K562 (cell line): Measurements from ENCODE around the gene CSTF1. TPM values are rescaled to one million over a fixed set of nuclear protein-coding genes. Genes with fewer than 3 reads are reported as not detected.

Experiments used
- ATAC-seq: fragments of 200-7000 bp; cut with Tn5 transposase; 3 replicates; pipeline ENCODE4 v1.9.1; 2020; ENCODE audit warnings: moderate library complexity
- BruUV-seq: library from RNA; stranded (reverse); fragments of 400-500 nt; replicated peaks from 2 replicates; lab custom pipeline; 2021; lab: Mats Ljungman, UMichigan
- CTCF ChIA-PET: fragments of 300-600 bp; formaldehyde crosslinking; extraction: SDS; loops from one replicate; lab custom pipeline; 2021; ENCODE audit warnings: low intra/inter-chr PET ratio; lab: Yijun Ruan, JAX
- POLR2A ChIA-PET: fragments of 300-600, 350-650 bp; sonication (Branson Sonifier 250); formaldehyde crosslinking; extraction: SDS; loops from one replicate; lab custom pipeline; 2021; ENCODE audit warnings: antibody characterized with exemption, inconsistent platforms; lab: Yijun Ruan, JAX
- DNase-seq, 4 experiments: peaks; one replicate each; pipeline versions ENCODE4 v3.0.0 to v3.0.0-alpha.2; 2011 to 2018; ENCODE audit warnings: low spot score in 3 of 4, mixed read lengths in 3 of 4; ENCODE audit errors: extremely low read depth in 1 of 4
- FAIRE-seq: peaks from 2 replicates; lab custom pipeline; 2011; peaks lifted over from hg19 to GRCh38; lab: Jason Lieb, UNC
- H2AFZ ChIP-seq: 2 replicates; pipeline ENCODE4 v1.6.0; 2011; ENCODE audit warnings: low read depth, low read length, control low read depth, inconsistent platforms
- H3K27ac ChIP-seq: fragments of 200-600 bp; 3 replicates; pipeline ENCODE4 v1.8.0; 2011; ENCODE audit warnings: low read depth, mild to moderate bottlenecking, control low read depth, inconsistent platforms, low read length, moderate library complexity, mixed read lengths; ENCODE audit errors: extremely low read depth
- H3K27me3 ChIP-seq, 2 experiments: fragments of 300-600 bp in 1 of 2; 2 replicates in 1 of 2; 3 replicates in 1 of 2; pipeline versions ENCODE4 v1.6.0 to v1.8.0; 2011; ENCODE audit warnings: inconsistent platforms in 2 of 2, low read length in 2 of 2, mild to moderate bottlenecking in 1 of 2, mixed read lengths in 1 of 2, moderate library complexity in 1 of 2; ENCODE audit not compliant: control insufficient read depth in 2 of 2, insufficient read depth in 2 of 2
- H3K36me3 ChIP-seq: fragments of 300-600 bp; 3 replicates; pipeline ENCODE4 v1.8.0; 2011; ENCODE audit warnings: mild to moderate bottlenecking, low read length, inconsistent platforms; ENCODE audit not compliant: control insufficient read depth, insufficient read depth
- H3K4me1 ChIP-seq, 2 experiments: fragments of 200-600 bp in 1 of 2; replicated peaks in 1 of 2; 2 replicates in 1 of 2; 3 replicates in 1 of 2; pipeline versions ENCODE4 v1.5.1 to v1.8.0; 2011; ENCODE audit warnings: inconsistent platforms in 2 of 2, low read length in 2 of 2, mild to moderate bottlenecking in 1 of 2, mixed read lengths in 1 of 2, moderate library complexity in 1 of 2; ENCODE audit not compliant: control insufficient read depth in 2 of 2, insufficient read depth in 2 of 2
- H3K4me2 ChIP-seq: 2 replicates; pipeline ENCODE4 v1.6.1; 2011; ENCODE audit warnings: low read length, control low read depth, inconsistent platforms, mixed read lengths; ENCODE audit not compliant: insufficient read depth
- H3K4me3 ChIP-seq: fragments of 200-600 bp; sonication (generic), shearing (Covaris generic); 2 replicates; pipeline ENCODE4 v1.5.1; 2016; ENCODE audit warnings: control low read depth, inconsistent platforms
- H3K79me2 ChIP-seq: fragments of 200-600 bp; 3 replicates; pipeline ENCODE4 v1.8.0; 2011; ENCODE audit warnings: low read length, inconsistent platforms; ENCODE audit not compliant: control insufficient read depth, insufficient read depth
- H3K9ac ChIP-seq, 2 experiments: 2 replicates each; pipeline versions ENCODE4 v1.6.0 to v1.6.1; 2011; ENCODE audit warnings: low read depth in 2 of 2, low read length in 2 of 2, control low read depth in 1 of 2, inconsistent platforms in 1 of 2, mild to moderate bottlenecking in 1 of 2, mixed read lengths in 1 of 2; ENCODE audit not compliant: insufficient read depth in 1 of 2
- H3K9me1 ChIP-seq: one replicate; pipeline ENCODE4 v1.6.0; 2011; ENCODE audit warnings: inconsistent platforms, mild to moderate bottlenecking, low read length, moderate library complexity; ENCODE audit not compliant: control insufficient read depth, insufficient read depth
- H3K9me3 ChIP-seq: replicated peaks from 2 replicates; pipeline ENCODE4 v1.5.1; 2011; ENCODE audit warnings: low read depth, low read length, inconsistent platforms; ENCODE audit not compliant: control insufficient read depth, insufficient read depth
- H4K20me1 ChIP-seq: replicated peaks from 2 replicates; pipeline ENCODE4 v1.6.1; 2011; ENCODE audit warnings: low read length, inconsistent platforms, mixed read lengths; ENCODE audit not compliant: control insufficient read depth, insufficient read depth
- CBX3 ChIP-seq, 2 experiments: IDR thresholded peaks; 1 replicate in 1 of 2; 2 replicates in 1 of 2; pipeline ENCODE4 v1.6.1; 2012; ENCODE audit warnings: inconsistent platforms in 2 of 2, low read length in 2 of 2, borderline replicate concordance in 1 of 2, control low read depth in 1 of 2
- CBX5 ChIP-seq: IDR thresholded peaks from 2 replicates; pipeline ENCODE4 v1.6.1; 2014; ENCODE audit warnings: low read depth, borderline replicate concordance
- CEBPB ChIP-seq: fragments of 450-650 bp; IDR thresholded peaks from 2 replicates; pipeline ENCODE4 v1.6.1; 2016; ENCODE audit warnings: missing genetic modification characterization, missing compliant biosample characterization
- ETV6 ChIP-seq, 3 experiments: fragments of 150-350 bp in 1 of 3; sonication (generic) in 1 of 3; formaldehyde crosslinking in 1 of 3; IDR thresholded peaks; 2 replicates each; pipeline versions ENCODE4 v1.6.1 to v1.8.0; 2014 to 2022; ENCODE audit warnings: borderline replicate concordance in 2 of 3, low read depth in 2 of 3, antibody characterized with exemption in 1 of 3, low read length in 1 of 3, mild to moderate bottlenecking in 1 of 3, missing genetic modification reagents in 1 of 3
- MAFK ChIP-seq: IDR thresholded peaks from 2 replicates; pipeline ENCODE4 v1.6.1; 2011; ENCODE audit warnings: low read length, improper control_type of control experiment
- POLR2H ChIP-seq: IDR thresholded peaks from 2 replicates; pipeline ENCODE4 v1.6.1; 2016; ENCODE audit warnings: missing genetic modification characterization, low read depth, mild to moderate bottlenecking, control low read depth, missing compliant biosample characterization, moderate library complexity
- SAP30 ChIP-seq: fragments of 200-600 bp; sonication (generic); IDR thresholded peaks from 2 replicates; pipeline ENCODE4 v1.6.1; 2012; ENCODE audit warnings: borderline replicate concordance, low read depth, mild to moderate bottlenecking, moderate library complexity, low read length, control low read depth, inconsistent platforms; ENCODE audit not compliant: insufficient read depth, poor library complexity, severe bottlenecking
- TEAD2 ChIP-seq: fragments of 450-650 bp; IDR thresholded peaks from 2 replicates; pipeline ENCODE4 v1.6.1; 2016; ENCODE audit warnings: missing genetic modification characterization, control low read depth, missing compliant biosample characterization
- TRIM24 ChIP-seq, 2 experiments: fragments of 450-650 bp; IDR thresholded peaks; 2 replicates each; pipeline ENCODE4 v1.6.1; 2016
- ZNF79 ChIP-seq: fragments of 250-450 bp; sonication (Bioruptor Pico); IDR thresholded peaks from 2 replicates; pipeline ENCODE4 v1.4.0; 2020; ENCODE audit warnings: low read depth, mild to moderate bottlenecking, moderate library complexity
- WGBS: fragments of 100-300 bp; shearing (Covaris generic); methylation state at CpG from one replicate; pipeline ENCODE4 v1.1.6; 2016; ENCODE audit warnings: low coverage, mixed read lengths; ENCODE audit not compliant: insufficient coverage; ENCODE audit errors: missing lambda C conversion rate; 5-methylcytosine and 5-hydroxymethylcytosine counted together
- in situ Hi-C: fragments of 300-500 bp; cut with MboI; formaldehyde crosslinking; loops from 4 replicates; pipeline ENCODE4 v1.15.0; 2018; ENCODE audit warnings: inconsistent platforms, mixed read lengths
- intact Hi-C: fragments of 100-400 bp; cut with micrococcal nuclease; formaldehyde crosslinking; loops from 2 replicates; pipeline ENCODE4 v1.14.2; 2022
- polyA plus RNA-seq, 8 experiments: library from polyadenylated mRNA; depleted of rRNA in 4 of 8; stranded (reverse) in 5 of 8; unstranded in 3 of 8; fragments of >200 nt; fragmentation: Nextera tagmentation in 2 of 8; fragmentation: Illumina TruSeq in 1 of 8; extraction: Ambion mirVana in 2 of 8; extraction: Trizol in 1 of 8; gene quantifications; 2 replicates each; pipeline versions ENCODE4 v1.2.1 to v1.2.3, GENCODE V29; 2011 to 2014; ENCODE audit warnings: inconsistent platforms in 1 of 8, missing spikeins in 1 of 8
- total RNA-seq, 7 experiments: library from RNA; depleted of rRNA in 6 of 7; stranded (reverse); fragments of >200 nt in 6 of 7; fragmentation: Illumina TruSeq in 2 of 7; extraction: Trizol in 2 of 7; gene quantifications; 2 replicates each; pipeline versions ENCODE4 v1.2.1 to v1.2.3, GENCODE V29; 2011 to 2021; ENCODE audit warnings: low replicate concordance in 1 of 7
- TF ChIP-seq, protein P1 (sequence below): IDR thresholded peaks from 3 replicates; pipeline ENCODE4 v1.6.1; 2011; ENCODE audit warnings: borderline replicate concordance, mild to moderate bottlenecking, moderate library complexity; ENCODE audit not compliant: insufficient read length; ENCODE audit errors: extremely low read depth
- TF ChIP-seq, protein P2 (sequence below): sonication (generic); formaldehyde crosslinking; IDR thresholded peaks from 2 replicates; pipeline ENCODE4 v1.8.1; 2023; ENCODE audit warnings: missing genetic modification reagents, mild to moderate bottlenecking, borderline replicate concordance

CSTF1 gene
- total and polyA plus RNA-seq, 9 of the 15 experiments (the other 6 are each of a cell fraction or from before 2014, with no cell fraction given): 30.8 to 110 (median 53.4) TPM

DNA sequence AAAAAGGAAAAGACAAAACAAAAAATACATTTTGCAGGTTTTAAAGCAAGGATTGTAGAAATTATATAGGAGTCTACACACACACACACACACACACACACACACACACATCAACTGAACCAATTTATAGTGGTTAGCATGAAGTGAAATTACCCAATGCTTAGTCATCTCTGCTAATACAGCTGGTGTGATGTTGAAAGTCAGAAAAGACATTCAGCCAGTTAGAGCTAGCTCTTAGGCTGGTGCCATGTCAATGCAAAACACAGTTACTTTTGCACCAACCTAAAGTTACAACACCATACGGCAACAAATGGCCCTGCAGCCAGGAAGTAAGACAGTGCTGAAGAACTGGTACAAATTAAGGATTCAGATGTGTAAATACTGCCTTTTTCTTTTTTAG lies 18.5 kb upstream of the CSTF1 start:
- Histone ChIP-seq H3K9ac (no peak overlapping the region), H3K4me3 (no peak overlapping the region), H3K9me1 (no peaks in the 10 kb centered on the region), H3K4me1 (peaks cover 0 to 3% of the 10 kb centered on the region in 2 experiments; a peak in 1 of 5 replicates), H3K27me3 (no peaks in the 10 kb centered on the region), H3K9me3 (no peaks in the 10 kb centered on the region), H4K20me1 (no peaks in the 10 kb centered on the region; the same call in 1 of the 2 replicates), H3K4me2 (no peak overlapping the region), H2AFZ (no peak overlapping the region), H3K27ac (no peak overlapping the region; the same call in 2 of the 3 replicates), H3K36me3 (peaks cover 96% of the 10 kb centered on the region), H3K79me2 (peaks cover 66% of the 10 kb centered on the region)
- ATAC-seq (peak; percentile 19; the same call in 1 of the 3 replicates), DNase-seq (peak in 1 of 4 experiments; percentile 18), FAIRE-seq (peak; percentile 56)
- BruUV-seq: no TSS peak
- in situ Hi-C loops: loop anchor here (25.0 kb wide), 1 partner anchor 1287 kb away; no protein-coding TSS in a partner anchor
- WGBS: 73% methylated on average over 1 of the region's 1 CpG
- CTCF ChIA-PET: no interaction called here
- POLR2A ChIA-PET: interaction anchor here (1.2 to 1.8 kb wide), 4 partner anchors 9 to 96 kb away, joined by 3 to 4 read pairs (median 4); no protein-coding TSS in a partner anchor
- intact Hi-C loops: no loop called here
- TF ChIP-seq TEAD2 (tag): no peak
- TF ChIP-seq POLR2H (tag): no peak
- TF ChIP-seq, protein P1, sequence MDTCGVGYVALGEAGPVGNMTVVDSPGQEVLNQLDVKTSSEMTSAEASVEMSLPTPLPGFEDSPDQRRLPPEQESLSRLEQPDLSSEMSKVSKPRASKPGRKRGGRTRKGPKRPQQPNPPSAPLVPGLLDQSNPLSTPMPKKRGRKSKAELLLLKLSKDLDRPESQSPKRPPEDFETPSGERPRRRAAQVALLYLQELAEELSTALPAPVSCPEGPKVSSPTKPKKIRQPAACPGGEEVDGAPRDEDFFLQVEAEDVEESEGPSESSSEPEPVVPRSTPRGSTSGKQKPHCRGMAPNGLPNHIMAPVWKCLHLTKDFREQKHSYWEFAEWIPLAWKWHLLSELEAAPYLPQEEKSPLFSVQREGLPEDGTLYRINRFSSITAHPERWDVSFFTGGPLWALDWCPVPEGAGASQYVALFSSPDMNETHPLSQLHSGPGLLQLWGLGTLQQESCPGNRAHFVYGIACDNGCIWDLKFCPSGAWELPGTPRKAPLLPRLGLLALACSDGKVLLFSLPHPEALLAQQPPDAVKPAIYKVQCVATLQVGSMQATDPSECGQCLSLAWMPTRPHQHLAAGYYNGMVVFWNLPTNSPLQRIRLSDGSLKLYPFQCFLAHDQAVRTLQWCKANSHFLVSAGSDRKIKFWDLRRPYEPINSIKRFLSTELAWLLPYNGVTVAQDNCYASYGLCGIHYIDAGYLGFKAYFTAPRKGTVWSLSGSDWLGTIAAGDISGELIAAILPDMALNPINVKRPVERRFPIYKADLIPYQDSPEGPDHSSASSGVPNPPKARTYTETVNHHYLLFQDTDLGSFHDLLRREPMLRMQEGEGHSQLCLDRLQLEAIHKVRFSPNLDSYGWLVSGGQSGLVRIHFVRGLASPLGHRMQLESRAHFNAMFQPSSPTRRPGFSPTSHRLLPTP: no peak
- 0 out of 4 replicates have a peak, but pooled peaks of 1 of the 2 experiments have one; percentile 42 for TF ChIP-seq TRIM24 (IDR thresholded peaks at IDR 0.05)
- TF ChIP-seq CBX5: no peak
- TF ChIP-seq MAFK: peak; percentile 38; the same call in 1 of the 2 replicates
- TF ChIP-seq SAP30: no peak
- no peak for TF ChIP-seq CBX3 (IDR thresholded peaks at IDR 0.05; ENCODE audit: borderline replicate concordance in 1 of 2, low read length in 2 of 2)
- peak; percentile 65 for TF ChIP-seq CEBPB
- TF ChIP-seq ETV6 (IDR thresholded peaks at IDR 0.05; ENCODE audit: borderline replicate concordance in 1 of 2, low read depth in 2 of 2, low read length in 1 of 2): no peak
- TF ChIP-seq ETV6 (CRISPR knock-in tag; IDR thresholded peaks at IDR 0.05; ENCODE audit: borderline replicate concordance): no peak
- TF ChIP-seq, protein P2, sequence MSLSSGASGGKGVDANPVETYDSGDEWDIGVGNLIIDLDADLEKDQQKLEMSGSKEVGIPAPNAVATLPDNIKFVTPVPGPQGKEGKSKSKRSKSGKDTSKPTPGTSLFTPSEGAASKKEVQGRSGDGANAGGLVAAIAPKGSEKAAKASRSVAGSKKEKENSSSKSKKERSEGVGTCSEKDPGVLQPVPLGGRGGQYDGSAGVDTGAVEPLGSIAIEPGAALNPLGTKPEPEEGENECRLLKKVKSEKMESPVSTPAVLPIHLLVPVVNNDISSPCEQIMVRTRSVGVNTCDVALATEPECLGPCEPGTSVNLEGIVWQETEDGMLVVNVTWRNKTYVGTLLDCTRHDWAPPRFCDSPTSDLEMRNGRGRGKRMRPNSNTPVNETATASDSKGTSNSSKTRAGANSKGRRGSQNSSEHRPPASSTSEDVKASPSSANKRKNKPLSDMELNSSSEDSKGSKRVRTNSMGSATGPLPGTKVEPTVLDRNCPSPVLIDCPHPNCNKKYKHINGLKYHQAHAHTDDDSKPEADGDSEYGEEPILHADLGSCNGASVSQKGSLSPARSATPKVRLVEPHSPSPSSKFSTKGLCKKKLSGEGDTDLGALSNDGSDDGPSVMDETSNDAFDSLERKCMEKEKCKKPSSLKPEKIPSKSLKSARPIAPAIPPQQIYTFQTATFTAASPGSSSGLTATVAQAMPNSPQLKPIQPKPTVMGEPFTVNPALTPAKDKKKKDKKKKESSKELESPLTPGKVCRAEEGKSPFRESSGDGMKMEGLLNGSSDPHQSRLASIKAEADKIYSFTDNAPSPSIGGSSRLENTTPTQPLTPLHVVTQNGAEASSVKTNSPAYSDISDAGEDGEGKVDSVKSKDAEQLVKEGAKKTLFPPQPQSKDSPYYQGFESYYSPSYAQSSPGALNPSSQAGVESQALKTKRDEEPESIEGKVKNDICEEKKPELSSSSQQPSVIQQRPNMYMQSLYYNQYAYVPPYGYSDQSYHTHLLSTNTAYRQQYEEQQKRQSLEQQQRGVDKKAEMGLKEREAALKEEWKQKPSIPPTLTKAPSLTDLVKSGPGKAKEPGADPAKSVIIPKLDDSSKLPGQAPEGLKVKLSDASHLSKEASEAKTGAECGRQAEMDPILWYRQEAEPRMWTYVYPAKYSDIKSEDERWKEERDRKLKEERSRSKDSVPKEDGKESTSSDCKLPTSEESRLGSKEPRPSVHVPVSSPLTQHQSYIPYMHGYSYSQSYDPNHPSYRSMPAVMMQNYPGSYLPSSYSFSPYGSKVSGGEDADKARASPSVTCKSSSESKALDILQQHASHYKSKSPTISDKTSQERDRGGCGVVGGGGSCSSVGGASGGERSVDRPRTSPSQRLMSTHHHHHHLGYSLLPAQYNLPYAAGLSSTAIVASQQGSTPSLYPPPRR (CRISPR knock-in tag): no peak
- no peak for TF ChIP-seq ZNF79
